ENCODE measurements around the gene FOXP1.

The FOXP1 gene

DNA sequence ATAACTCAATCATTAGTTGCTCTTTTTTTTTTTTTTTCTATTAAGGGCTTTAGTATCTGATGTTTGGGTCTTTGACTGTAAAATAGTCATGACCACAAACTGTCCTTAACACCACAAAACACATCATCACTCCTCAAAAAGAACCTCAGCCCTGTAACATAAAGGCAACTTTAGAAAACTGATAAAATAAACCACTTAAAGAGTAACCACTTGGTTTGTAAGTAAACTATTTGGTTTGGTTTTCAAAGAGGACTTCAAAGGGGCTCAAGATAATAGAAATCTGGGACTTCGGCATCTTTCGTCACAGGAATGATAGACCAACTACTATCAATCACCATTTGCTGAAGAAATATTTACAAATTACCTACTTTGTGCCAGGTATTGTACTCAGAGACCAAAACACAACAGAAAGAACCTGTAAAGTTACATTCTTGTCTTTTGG is 167.8 kb downstream of the FOXP1 start:
- DNase-seq (ENCODE audit: extremely low spot score) = no peak
- CTCF ChIA-PET = no interaction called here
- POLR2A ChIA-PET = no interaction called here
- TF ChIP-seq CTCF (IDR thresholded peaks at IDR 0.05; ENCODE audit: control extremely low read depth, extremely low read depth, low read depth, missing control alignments) = no peak

DNA sequence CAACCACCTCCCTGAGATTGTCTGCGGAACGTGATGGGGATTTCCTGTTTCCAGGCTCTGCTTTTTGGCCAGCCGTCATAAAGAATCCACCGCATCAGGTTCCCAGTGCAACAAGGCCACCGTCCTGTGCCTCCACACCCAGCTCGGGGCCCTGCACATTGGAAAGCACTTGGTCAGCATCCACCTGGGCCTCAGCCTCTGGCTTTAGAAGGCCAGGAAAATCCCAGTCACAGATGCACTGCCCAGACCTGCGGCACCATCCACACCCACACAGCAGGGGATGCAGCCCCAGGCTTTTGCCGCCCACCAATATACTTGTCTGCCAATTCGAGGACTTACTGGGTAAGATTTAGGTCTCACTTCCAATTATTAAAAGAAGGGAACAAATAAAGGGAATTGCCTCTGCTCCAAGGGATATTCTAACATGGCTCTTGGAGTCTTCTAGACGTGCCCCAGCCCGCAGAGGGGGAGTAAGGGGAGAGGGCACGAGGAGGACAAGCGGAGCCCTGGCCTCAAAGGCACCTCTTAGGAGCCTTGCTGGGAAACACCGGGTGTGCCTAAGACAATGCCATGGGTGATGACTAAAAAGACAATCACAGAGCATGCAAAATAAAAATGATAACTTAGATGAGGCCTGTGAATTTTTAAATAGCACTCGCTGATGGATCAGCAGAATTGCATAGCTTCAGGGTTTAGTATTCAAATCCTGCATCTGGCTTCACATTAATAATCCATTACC is 169.2 kb downstream of the FOXP1 start:
- no peak for DNase-seq (ENCODE audit: extremely low spot score)
- POLR2A ChIA-PET = no interaction called here
- CTCF ChIA-PET = no interaction called here
- TF ChIP-seq CTCF (IDR thresholded peaks at IDR 0.05; ENCODE audit: control extremely low read depth, extremely low read depth, low read depth, missing control alignments) = no peak

- DNase-seq (ENCODE audit: extremely low spot score) = no peak
- CTCF ChIA-PET = no interaction called here
- no peak for TF ChIP-seq CTCF (IDR thresholded peaks at IDR 0.05; ENCODE audit: control extremely low read depth, extremely low read depth, low read depth, missing control alignments)
- POLR2A ChIA-PET = no interaction called here
Observed at GRCh38 chr3:71413572-71413971, 170.0 kb downstream of the FOXP1 start.

DNA sequence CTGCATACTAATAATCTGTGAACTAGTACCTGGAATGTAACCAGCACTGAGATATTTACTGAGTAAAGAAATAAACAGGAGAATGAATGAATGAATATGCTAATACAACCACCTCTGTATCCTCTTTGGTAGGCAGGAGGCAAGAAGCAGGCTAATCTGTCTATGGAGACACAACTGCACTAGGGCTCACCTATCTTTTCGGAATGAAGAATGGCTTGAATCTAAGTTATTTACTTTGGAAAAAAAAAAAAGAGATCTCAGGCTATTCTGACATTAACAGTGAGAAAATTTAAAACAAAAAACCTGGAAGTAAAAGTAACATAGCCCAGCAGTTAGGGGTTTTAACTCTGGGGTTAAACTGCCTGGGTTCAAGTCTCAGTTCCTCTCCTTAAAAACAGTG is 174.2 kb downstream of the FOXP1 start:
- TF ChIP-seq CTCF (IDR thresholded peaks at IDR 0.05; ENCODE audit: control extremely low read depth, extremely low read depth, low read depth, missing control alignments) = no peak
- no peak for DNase-seq (ENCODE audit: extremely low spot score)
- ChIA-PET CTCF (no interaction called here), POLR2A (no interaction called here)

DNA sequence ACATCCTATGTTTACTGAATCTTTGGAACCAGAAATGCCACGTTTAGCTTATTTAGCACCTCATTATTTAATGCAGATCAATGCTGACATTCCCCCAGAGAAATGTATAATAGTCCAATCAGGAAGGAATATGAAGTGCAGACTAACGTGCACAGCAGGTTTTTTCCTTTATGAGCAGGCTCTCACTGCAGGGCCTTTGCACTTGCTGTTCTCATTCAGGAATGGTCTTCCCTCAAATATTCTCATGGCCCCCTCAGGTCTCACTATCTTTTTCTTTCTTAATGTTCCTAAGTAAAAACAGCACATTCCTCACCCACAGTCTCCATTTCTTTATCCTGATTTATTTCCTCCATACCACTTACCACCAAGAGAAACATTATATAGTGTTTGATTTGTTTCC is 174.6 kb downstream of the FOXP1 start:
- POLR2A ChIA-PET = no interaction called here

DNA sequence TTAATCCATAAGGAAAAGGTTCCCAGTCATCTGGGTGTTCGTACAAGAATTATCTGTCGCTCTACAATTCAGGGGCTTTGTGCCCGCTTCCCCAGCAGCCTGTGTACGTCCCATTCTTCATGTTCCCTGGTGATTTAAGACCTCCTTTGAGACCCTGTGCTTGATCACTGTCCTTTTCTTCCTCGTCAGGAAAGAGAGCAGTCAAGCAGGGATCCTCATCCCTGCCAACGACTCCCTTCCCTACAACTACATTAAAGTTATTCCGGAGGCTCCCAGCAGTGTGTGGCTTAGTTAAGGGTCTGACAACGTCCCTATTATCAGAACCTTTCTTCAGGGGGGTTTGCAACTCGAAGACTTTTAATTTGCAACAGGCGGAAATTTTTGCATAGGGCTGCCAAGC is 175.7 kb downstream of the FOXP1 start:
- no peak for TF ChIP-seq CTCF (IDR thresholded peaks at IDR 0.05; ENCODE audit: control extremely low read depth, extremely low read depth, low read depth, missing control alignments)
- CTCF ChIA-PET = no interaction called here
- no peak for DNase-seq (ENCODE audit: extremely low spot score)
- POLR2A ChIA-PET = no interaction called here

More for the DNA sequence above, 174.6 kb downstream of the FOXP1 start:
- DNase-seq (ENCODE audit: extremely low spot score) = no peak
- CTCF ChIA-PET = no interaction called here
- TF ChIP-seq CTCF (IDR thresholded peaks at IDR 0.05; ENCODE audit: control extremely low read depth, extremely low read depth, low read depth, missing control alignments) = no peak

All from GM10248 (cell line).